Parathyroid adenoma (tissue), 2 donors: ENCODE results near the gene RBM19.

Experiments
- H2AFZ ChIP-seq: fragments of 300-600 bp; sonication (generic); one replicate; pipeline ENCODE4 v1.7.0; 2017; ENCODE audit warnings: antibody characterized with exemption, mild to moderate bottlenecking
- H3K27ac ChIP-seq: fragments of 300-600 bp; sonication (generic); one replicate; pipeline ENCODE4 v1.7.0; 2017
- H3K27me3 ChIP-seq: fragments of 300-600 bp; sonication (generic); one replicate; pipeline ENCODE4 v1.7.0; 2017; ENCODE audit warnings: low read length; ENCODE audit not compliant: control insufficient read depth, insufficient read depth
- H3K36me3 ChIP-seq: fragments of 300-600 bp; sonication (generic); one replicate; pipeline ENCODE4 v1.7.0; 2017; ENCODE audit warnings: low read length; ENCODE audit not compliant: control insufficient read depth, insufficient read depth
- H3K4me1 ChIP-seq: fragments of 300-600 bp; sonication (generic); one replicate; pipeline ENCODE4 v1.7.0; 2017; ENCODE audit warnings: control low read depth
- H3K4me2 ChIP-seq: fragments of 300-600 bp; sonication (generic); one replicate; pipeline ENCODE4 v1.7.0; 2017; ENCODE audit warnings: low read length
- H3K4me3 ChIP-seq: fragments of 300-600 bp; sonication (generic); one replicate; pipeline ENCODE4 v1.7.0; 2017; ENCODE audit warnings: low read depth, low read length
- H3K79me2 ChIP-seq: fragments of 300-600 bp; sonication (generic); one replicate; pipeline ENCODE4 v1.7.0; 2017; ENCODE audit warnings: control low read depth
- H3K9ac ChIP-seq: fragments of 300-600 bp; sonication (generic); one replicate; pipeline ENCODE4 v1.7.0; 2017; ENCODE audit warnings: mild to moderate bottlenecking
- H3K9me3 ChIP-seq: fragments of 300-600 bp; sonication (generic); one replicate; pipeline ENCODE4 v1.7.0; 2017; ENCODE audit warnings: low read length; ENCODE audit not compliant: control insufficient read depth
- CTCF ChIP-seq: fragments of 300-600 bp; sonication (generic); IDR thresholded peaks from one replicate; pipeline ENCODE4 v1.7.0; 2017; ENCODE audit warnings: antibody characterized with exemption, mild to moderate bottlenecking
- donor health status: primary hyperparathyroidism.

RBM19 gene

GRCh38 chr12:113800201-113800600 lies 165.9 kb downstream of the RBM19 start:
- no peak for TF ChIP-seq CTCF
- Histone ChIP-seq H3K79me2 (no peaks in the 10 kb centered on the region), H3K27ac (no peak overlapping the region), H3K4me2 (no peak overlapping the region), H3K9ac (no peak overlapping the region), H3K4me1 (no peaks in the 10 kb centered on the region), H2AFZ (no peak overlapping the region), H3K9me3 (no peaks in the 10 kb centered on the region), H3K27me3 (no peaks in the 10 kb centered on the region), H3K36me3 (no peaks in the 10 kb centered on the region), H3K4me3 (no peak overlapping the region)

- Histone ChIP-seq H3K4me2 (no peak overlapping the region), H3K4me3 (no peak overlapping the region), H3K9ac (no peak overlapping the region), H3K36me3 (no peaks in the 10 kb centered on the region), H3K27ac (no peak overlapping the region), H3K4me1 (no peaks in the 10 kb centered on the region), H2AFZ (no peak overlapping the region), H3K27me3 (no peaks in the 10 kb centered on the region), H3K9me3 (no peaks in the 10 kb centered on the region), H3K79me2 (no peaks in the 10 kb centered on the region)
- no peak for TF ChIP-seq CTCF
These were observed 167.6 kb downstream of the RBM19 start for GRCh38 chr12:113798552-113798951.

- TF ChIP-seq CTCF = no peak
- Histone ChIP-seq H3K27ac (no peak overlapping the region), H3K4me2 (no peak overlapping the region), H3K4me1 (no peaks in the 10 kb centered on the region), H3K36me3 (no peaks in the 10 kb centered on the region), H3K4me3 (no peak overlapping the region), H3K79me2 (no peaks in the 10 kb centered on the region), H3K9ac (no peak overlapping the region), H3K9me3 (no peaks in the 10 kb centered on the region), H3K27me3 (no peaks in the 10 kb centered on the region), H2AFZ (no peak overlapping the region)
These were observed 168.6 kb downstream of the RBM19 start for GRCh38 chr12:113797535-113797868.

GRCh38 chr12:113796852-113797534 lies 169.1 kb downstream of the RBM19 start:
- Histone ChIP-seq H2AFZ (no peak overlapping the region), H3K27ac (no peak overlapping the region), H3K9ac (no peak overlapping the region), H3K4me2 (no peak overlapping the region), H3K36me3 (no peaks in the 10 kb centered on the region), H3K4me1 (no peaks in the 10 kb centered on the region), H3K4me3 (no peak overlapping the region), H3K9me3 (no peaks in the 10 kb centered on the region), H3K79me2 (no peaks in the 10 kb centered on the region), H3K27me3 (no peaks in the 10 kb centered on the region)
- TF ChIP-seq CTCF = no peak
